DND-41 (cell line): ENCODE measurements around the gene ASIC2.

Experiments
- ATAC-seq: fragments of 200-7000 bp; cut with Tn5 transposase; 3 replicates; pipeline ENCODE4 v1.9.1; 2021; ENCODE audit warnings: low read depth; ENCODE audit not compliant: insufficient read depth
- DNase-seq: peaks from one replicate; pipeline ENCODE4 v3.0.0-alpha.2; 2020
- H2AFZ ChIP-seq: 2 replicates; pipeline ENCODE4 v1.6.0; 2012; ENCODE audit warnings: low read depth, low read length
- H3K27ac ChIP-seq: 2 replicates; pipeline ENCODE4 v1.5.1; 2012; ENCODE audit warnings: low read length, inconsistent platforms
- H3K27me3 ChIP-seq: fragments of 200-600 bp; sonication (generic); 2 replicates; pipeline ENCODE4 v1.6.0; 2012; ENCODE audit warnings: low read length, mild to moderate bottlenecking, inconsistent platforms; ENCODE audit not compliant: insufficient read depth, poor library complexity
- H3K36me3 ChIP-seq: 2 replicates; pipeline ENCODE4 v1.5.1; 2012; ENCODE audit warnings: low read length, inconsistent platforms; ENCODE audit not compliant: insufficient read depth
- H3K4me1 ChIP-seq: 2 replicates; pipeline ENCODE4 v1.5.1; 2012; ENCODE audit warnings: mild to moderate bottlenecking, low read length; ENCODE audit not compliant: insufficient read depth
- H3K4me2 ChIP-seq: 2 replicates; pipeline ENCODE4 v1.6.0; 2012; ENCODE audit warnings: mild to moderate bottlenecking, moderate library complexity, low read length, inconsistent platforms; ENCODE audit not compliant: insufficient read depth
- H3K4me3 ChIP-seq, 2 experiments: fragments of 200-600 bp in 1 of 2; shearing (Covaris generic) in 1 of 2; 2 replicates each; pipeline ENCODE4 v1.5.1; 2012 to 2016; ENCODE audit warnings: inconsistent platforms in 2 of 2, low read length in 2 of 2, mild to moderate bottlenecking in 2 of 2, low read depth in 1 of 2, moderate library complexity in 1 of 2
- H3K79me2 ChIP-seq: 2 replicates; pipeline ENCODE4 v1.6.0; 2012; ENCODE audit warnings: low read length, inconsistent platforms; ENCODE audit not compliant: insufficient read depth
- H3K9ac ChIP-seq: 2 replicates; pipeline ENCODE4 v1.6.0; 2012; ENCODE audit warnings: low read depth, mild to moderate bottlenecking, inconsistent platforms, low read length, moderate library complexity
- H3K9me3 ChIP-seq: 2 replicates; pipeline ENCODE4 v1.5.1; 2012; ENCODE audit warnings: low read length, moderate library complexity, mild to moderate bottlenecking, inconsistent platforms; ENCODE audit not compliant: insufficient read depth, severe bottlenecking
- H4K20me1 ChIP-seq: 2 replicates; pipeline ENCODE4 v1.6.0; 2012; ENCODE audit warnings: low read length; ENCODE audit not compliant: insufficient read depth
- EZH2 ChIP-seq: IDR thresholded peaks from 3 replicates; pipeline ENCODE4 v1.6.1; 2012; ENCODE audit warnings: borderline replicate concordance, low read depth, mild to moderate bottlenecking, moderate library complexity, low read length, inconsistent platforms; ENCODE audit not compliant: severe bottlenecking
- TF ChIP-seq, protein P1 (sequence below): IDR thresholded peaks from 2 replicates; pipeline ENCODE4 v1.5.1; 2012; ENCODE audit warnings: borderline replicate concordance, low read length, moderate library complexity, mild to moderate bottlenecking; ENCODE audit not compliant: poor library complexity, severe bottlenecking; ENCODE audit errors: extremely low read depth

The ASIC2 gene

DNA sequence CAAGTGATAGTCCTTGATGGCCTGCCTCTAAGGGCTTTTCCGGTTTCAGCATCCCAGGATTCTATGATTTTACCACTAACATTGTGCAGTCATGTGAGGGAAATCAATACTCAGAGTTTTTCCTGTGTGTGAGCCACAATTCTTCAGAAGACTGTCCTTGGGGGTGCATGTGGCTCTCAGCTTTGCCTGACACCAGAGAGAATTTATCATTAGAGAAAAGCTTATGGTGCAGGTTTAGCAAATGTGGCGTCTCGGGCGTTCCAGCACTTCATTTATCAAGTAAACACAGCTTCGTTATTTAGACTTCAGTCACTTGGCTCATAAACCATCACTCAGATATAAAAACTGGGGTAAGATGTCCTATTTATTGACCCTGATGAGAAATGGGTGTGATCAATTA is 238.7 kb downstream of the ASIC2 start:
- no peak for DNase-seq
- no peak overlapping the region for H3K4me3 ChIP-seq
- H4K20me1 ChIP-seq, result no peaks in the 10 kb centered on the region; the same call in 1 of the 2 replicates
- H3K4me1 ChIP-seq, result no peaks in the 10 kb centered on the region
- ATAC-seq, result no peak
- no peak overlapping the region for H3K4me2 ChIP-seq
- no peak overlapping the region for H3K9ac ChIP-seq
- TF ChIP-seq EZH2, result no peak
- TF ChIP-seq, protein P1, sequence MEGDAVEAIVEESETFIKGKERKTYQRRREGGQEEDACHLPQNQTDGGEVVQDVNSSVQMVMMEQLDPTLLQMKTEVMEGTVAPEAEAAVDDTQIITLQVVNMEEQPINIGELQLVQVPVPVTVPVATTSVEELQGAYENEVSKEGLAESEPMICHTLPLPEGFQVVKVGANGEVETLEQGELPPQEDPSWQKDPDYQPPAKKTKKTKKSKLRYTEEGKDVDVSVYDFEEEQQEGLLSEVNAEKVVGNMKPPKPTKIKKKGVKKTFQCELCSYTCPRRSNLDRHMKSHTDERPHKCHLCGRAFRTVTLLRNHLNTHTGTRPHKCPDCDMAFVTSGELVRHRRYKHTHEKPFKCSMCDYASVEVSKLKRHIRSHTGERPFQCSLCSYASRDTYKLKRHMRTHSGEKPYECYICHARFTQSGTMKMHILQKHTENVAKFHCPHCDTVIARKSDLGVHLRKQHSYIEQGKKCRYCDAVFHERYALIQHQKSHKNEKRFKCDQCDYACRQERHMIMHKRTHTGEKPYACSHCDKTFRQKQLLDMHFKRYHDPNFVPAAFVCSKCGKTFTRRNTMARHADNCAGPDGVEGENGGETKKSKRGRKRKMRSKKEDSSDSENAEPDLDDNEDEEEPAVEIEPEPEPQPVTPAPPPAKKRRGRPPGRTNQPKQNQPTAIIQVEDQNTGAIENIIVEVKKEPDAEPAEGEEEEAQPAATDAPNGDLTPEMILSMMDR, result no peak
- no peak overlapping the region for H3K27ac ChIP-seq
- peaks cover 9% of the 10 kb centered on the region for H3K27me3 ChIP-seq
- H3K36me3 ChIP-seq, result no peaks in the 10 kb centered on the region
- no peaks in the 10 kb centered on the region for H3K79me2 ChIP-seq
- no peak overlapping the region for H2AFZ ChIP-seq
- H3K9me3 ChIP-seq, result no peaks in the 10 kb centered on the region

DNA sequence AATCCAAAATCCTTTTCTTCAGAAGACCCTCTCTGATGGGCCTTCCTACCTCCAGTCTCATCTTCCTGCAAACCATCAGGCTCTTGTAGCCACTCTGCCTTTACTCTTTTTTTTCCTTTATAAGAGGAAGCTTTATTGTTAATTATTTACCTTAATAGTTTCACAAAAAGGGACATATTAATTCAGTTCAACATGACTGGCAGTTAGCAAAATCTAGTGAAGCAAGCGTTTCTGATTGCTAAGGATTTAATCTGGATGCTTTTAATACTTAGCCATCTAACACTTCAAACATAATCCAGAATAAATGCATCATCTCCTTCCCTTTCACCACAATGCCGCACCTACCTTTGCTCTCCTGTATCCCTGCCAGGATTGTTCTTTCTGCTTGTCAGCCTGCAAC is 239.4 kb downstream of the ASIC2 start:
- no peak overlapping the region for H3K4me2 ChIP-seq
- H2AFZ ChIP-seq, result no peak overlapping the region
- H3K27ac ChIP-seq, result no peak overlapping the region
- H3K36me3 ChIP-seq, result no peaks in the 10 kb centered on the region
- no peak overlapping the region for H3K4me3 ChIP-seq
- H4K20me1 ChIP-seq, result no peaks in the 10 kb centered on the region; the same call in 1 of the 2 replicates
- H3K79me2 ChIP-seq, result no peaks in the 10 kb centered on the region
- no peaks in the 10 kb centered on the region for H3K4me1 ChIP-seq
- no peak for TF ChIP-seq EZH2
- TF ChIP-seq, protein P1, result no peak
- ATAC-seq (no peak), DNase-seq (no peak)
- no peaks in the 10 kb centered on the region for H3K9me3 ChIP-seq
- no peak overlapping the region for H3K9ac ChIP-seq
- H3K27me3 ChIP-seq, result peaks cover 9% of the 10 kb centered on the region

DNA sequence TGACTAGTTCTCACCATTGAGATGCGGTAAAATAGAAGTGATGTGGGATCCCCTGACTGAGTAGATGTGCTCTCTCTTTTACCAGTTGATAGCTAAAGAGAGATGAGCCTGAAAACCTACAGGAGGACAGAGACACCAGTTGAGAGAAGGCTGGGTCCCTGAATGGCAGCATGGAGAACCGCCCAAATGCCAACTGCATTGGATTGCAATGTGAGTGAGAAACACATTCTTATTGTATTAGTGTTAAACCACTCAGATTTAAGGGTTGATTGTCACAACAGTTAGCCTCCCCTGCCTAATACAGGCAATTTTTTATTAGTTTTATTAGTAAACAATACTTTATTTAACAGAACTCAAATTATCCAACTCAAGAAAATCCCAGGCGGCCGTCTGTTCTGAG is 240.2 kb downstream of the ASIC2 start:
- Histone ChIP-seq H2AFZ (no peak overlapping the region), H3K9ac (no peak overlapping the region), H3K4me3 (no peak overlapping the region), H3K79me2 (no peaks in the 10 kb centered on the region), H3K36me3 (no peaks in the 10 kb centered on the region), H3K4me1 (no peaks in the 10 kb centered on the region), H3K4me2 (no peak overlapping the region), H3K9me3 (no peaks in the 10 kb centered on the region), H3K27me3 (peaks cover 9% of the 10 kb centered on the region), H3K27ac (no peak overlapping the region), H4K20me1 (no peaks in the 10 kb centered on the region; the same call in 1 of the 2 replicates)
- TF ChIP-seq EZH2, result no peak
- TF ChIP-seq, protein P1, result no peak
- DNase-seq (no peak), ATAC-seq (no peak)
